Stimulated activated CD8-positive, alpha-beta memory T cell treated with anti-CD3 and anti-CD28 coated beads, Interleukin-7, amount 100 ng/mL, for 48 hours (primary cell): Measurements from ENCODE around the gene CYB5A.

Experiments used
- DNase-seq, 2 donors: peaks; one replicate each; pipeline ENCODE4 v3.0.0-alpha.2; 2020; ENCODE audit warnings: low read depth in 1 of 2; ENCODE audit errors: extremely low read depth in 1 of 2

CYB5A gene

GRCh38 chr18:74278058-74278457 lies 13.7 kb downstream of the CYB5A start:
- no peak for DNase-seq

- DNase-seq: no peak
Measured at GRCh38 chr18:74277296-74277695, 14.5 kb downstream of the CYB5A start.

GRCh38 chr18:74276609-74277008 lies 15.2 kb downstream of the CYB5A start:
- no peak for DNase-seq

- DNase-seq: no peak
Measured at GRCh38 chr18:74275736-74276135, 16.0 kb downstream of the CYB5A start.

GRCh38 chr18:74274700-74275099 lies 17.1 kb downstream of the CYB5A start:
- no peak for DNase-seq

GRCh38 chr18:74273394-74273793 lies 18.4 kb downstream of the CYB5A start:
- no peak for DNase-seq

GRCh38 chr18:74271635-74272034 lies 20.1 kb downstream of the CYB5A start:
- DNase-seq: no peak

- no peak for DNase-seq
Measured at GRCh38 chr18:74268933-74269620, 22.7 kb downstream of the CYB5A start.

GRCh38 chr18:74268175-74268574 lies 23.6 kb downstream of the CYB5A start:
- DNase-seq: no peak

GRCh38 chr18:74266161-74266560 lies 25.6 kb downstream of the CYB5A start:
- DNase-seq: no peak

GRCh38 chr18:74265546-74266098 lies 26.1 kb downstream of the CYB5A start:
- no peak for DNase-seq

- DNase-seq: no peak
Measured at GRCh38 chr18:74264303-74265020, 27.3 kb downstream of the CYB5A start.

- DNase-seq: no peak
Measured at GRCh38 chr18:74261053-74261713, 30.6 kb downstream of the CYB5A start.

GRCh38 chr18:74259347-74259746 lies 32.4 kb downstream of the CYB5A start:
- no peak for DNase-seq

GRCh38 chr18:74257083-74257482 lies 34.7 kb downstream of the CYB5A start:
- DNase-seq: no peak

- DNase-seq: no peak
Measured at GRCh38 chr18:74256190-74256589, 35.6 kb downstream of the CYB5A start.

GRCh38 chr18:74255131-74255616 lies 36.6 kb downstream of the CYB5A start:
- DNase-seq: no peak

GRCh38 chr18:74252039-74252395 lies 39.7 kb downstream of the CYB5A start:
- peak in 1 of 2 donors; percentile 38 for DNase-seq

GRCh38 chr18:74251297-74252038 lies 40.3 kb downstream of the CYB5A start:
- no peak for DNase-seq

GRCh38 chr18:74250131-74250530 lies 41.6 kb downstream of the CYB5A start:
- DNase-seq: no peak
